Panc1 (cell line): ENCODE results near the gene TTC28.

Experiments used
- POLR2AphosphoS5 ChIP-seq: IDR thresholded peaks from 2 replicates; pipeline ENCODE4 v1.6.1; 2012; ENCODE audit warnings: mild to moderate bottlenecking, low read depth, low read length, moderate library complexity
- TF ChIP-seq, protein P1 (sequence below): fragments of 450-650 bp; IDR thresholded peaks from 2 replicates; pipeline ENCODE4 v1.5.1; 2017; ENCODE audit warnings: mild to moderate bottlenecking
- TF ChIP-seq, protein P2 (sequence below), 2 experiments: IDR thresholded peaks; 2 replicates each; pipeline ENCODE4 v1.6.1; 2011 to 2012; ENCODE audit warnings: low read depth in 2 of 2, control low read depth in 1 of 2, low read length in 1 of 2, mild to moderate bottlenecking in 1 of 2, moderate library complexity in 1 of 2; ENCODE audit not compliant: insufficient read depth in 1 of 2

DNA sequence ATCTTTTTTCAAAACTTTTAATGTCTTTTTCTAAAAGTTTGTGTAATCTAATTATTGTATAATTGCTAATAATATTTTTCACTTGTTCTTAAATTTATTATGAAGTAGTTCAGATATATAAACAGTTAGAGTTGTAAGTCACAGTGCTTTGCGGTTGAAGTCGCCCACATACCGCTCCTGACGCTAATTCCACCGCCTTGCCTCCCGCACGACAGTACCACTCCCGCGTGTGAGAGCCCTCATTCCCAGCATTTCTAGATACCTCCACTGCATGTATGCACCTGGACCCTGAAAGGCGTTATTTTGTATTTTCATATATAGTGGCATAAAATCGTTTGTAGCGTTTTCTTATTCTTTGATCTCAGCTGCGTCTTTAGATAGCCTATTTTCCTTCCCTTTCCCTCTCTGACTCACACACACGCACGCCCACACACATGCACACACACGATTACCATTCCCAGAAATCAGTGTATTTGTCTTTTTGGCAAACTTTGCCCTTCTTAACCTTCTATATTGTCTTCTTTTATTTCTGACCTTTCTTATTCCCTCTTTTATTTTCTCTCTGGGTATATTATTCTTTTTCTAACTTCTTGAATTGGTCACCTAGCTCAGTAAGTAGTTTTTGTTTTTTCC, 704.1 kb downstream of the TTC28 start:
- no peak for TF ChIP-seq POLR2AphosphoS5
- TF ChIP-seq, protein P1, sequence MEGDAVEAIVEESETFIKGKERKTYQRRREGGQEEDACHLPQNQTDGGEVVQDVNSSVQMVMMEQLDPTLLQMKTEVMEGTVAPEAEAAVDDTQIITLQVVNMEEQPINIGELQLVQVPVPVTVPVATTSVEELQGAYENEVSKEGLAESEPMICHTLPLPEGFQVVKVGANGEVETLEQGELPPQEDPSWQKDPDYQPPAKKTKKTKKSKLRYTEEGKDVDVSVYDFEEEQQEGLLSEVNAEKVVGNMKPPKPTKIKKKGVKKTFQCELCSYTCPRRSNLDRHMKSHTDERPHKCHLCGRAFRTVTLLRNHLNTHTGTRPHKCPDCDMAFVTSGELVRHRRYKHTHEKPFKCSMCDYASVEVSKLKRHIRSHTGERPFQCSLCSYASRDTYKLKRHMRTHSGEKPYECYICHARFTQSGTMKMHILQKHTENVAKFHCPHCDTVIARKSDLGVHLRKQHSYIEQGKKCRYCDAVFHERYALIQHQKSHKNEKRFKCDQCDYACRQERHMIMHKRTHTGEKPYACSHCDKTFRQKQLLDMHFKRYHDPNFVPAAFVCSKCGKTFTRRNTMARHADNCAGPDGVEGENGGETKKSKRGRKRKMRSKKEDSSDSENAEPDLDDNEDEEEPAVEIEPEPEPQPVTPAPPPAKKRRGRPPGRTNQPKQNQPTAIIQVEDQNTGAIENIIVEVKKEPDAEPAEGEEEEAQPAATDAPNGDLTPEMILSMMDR = no peak
- TF ChIP-seq, protein P2, sequence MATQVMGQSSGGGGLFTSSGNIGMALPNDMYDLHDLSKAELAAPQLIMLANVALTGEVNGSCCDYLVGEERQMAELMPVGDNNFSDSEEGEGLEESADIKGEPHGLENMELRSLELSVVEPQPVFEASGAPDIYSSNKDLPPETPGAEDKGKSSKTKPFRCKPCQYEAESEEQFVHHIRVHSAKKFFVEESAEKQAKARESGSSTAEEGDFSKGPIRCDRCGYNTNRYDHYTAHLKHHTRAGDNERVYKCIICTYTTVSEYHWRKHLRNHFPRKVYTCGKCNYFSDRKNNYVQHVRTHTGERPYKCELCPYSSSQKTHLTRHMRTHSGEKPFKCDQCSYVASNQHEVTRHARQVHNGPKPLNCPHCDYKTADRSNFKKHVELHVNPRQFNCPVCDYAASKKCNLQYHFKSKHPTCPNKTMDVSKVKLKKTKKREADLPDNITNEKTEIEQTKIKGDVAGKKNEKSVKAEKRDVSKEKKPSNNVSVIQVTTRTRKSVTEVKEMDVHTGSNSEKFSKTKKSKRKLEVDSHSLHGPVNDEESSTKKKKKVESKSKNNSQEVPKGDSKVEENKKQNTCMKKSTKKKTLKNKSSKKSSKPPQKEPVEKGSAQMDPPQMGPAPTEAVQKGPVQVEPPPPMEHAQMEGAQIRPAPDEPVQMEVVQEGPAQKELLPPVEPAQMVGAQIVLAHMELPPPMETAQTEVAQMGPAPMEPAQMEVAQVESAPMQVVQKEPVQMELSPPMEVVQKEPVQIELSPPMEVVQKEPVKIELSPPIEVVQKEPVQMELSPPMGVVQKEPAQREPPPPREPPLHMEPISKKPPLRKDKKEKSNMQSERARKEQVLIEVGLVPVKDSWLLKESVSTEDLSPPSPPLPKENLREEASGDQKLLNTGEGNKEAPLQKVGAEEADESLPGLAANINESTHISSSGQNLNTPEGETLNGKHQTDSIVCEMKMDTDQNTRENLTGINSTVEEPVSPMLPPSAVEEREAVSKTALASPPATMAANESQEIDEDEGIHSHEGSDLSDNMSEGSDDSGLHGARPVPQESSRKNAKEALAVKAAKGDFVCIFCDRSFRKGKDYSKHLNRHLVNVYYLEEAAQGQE (IDR thresholded peaks at IDR 0.05; ENCODE audit: insufficient read depth in 1 of 2, low read depth in 2 of 2, low read length in 1 of 2) = no peak
